ENCODE results near the gene RGS16.

Gene RGS16

DNA sequence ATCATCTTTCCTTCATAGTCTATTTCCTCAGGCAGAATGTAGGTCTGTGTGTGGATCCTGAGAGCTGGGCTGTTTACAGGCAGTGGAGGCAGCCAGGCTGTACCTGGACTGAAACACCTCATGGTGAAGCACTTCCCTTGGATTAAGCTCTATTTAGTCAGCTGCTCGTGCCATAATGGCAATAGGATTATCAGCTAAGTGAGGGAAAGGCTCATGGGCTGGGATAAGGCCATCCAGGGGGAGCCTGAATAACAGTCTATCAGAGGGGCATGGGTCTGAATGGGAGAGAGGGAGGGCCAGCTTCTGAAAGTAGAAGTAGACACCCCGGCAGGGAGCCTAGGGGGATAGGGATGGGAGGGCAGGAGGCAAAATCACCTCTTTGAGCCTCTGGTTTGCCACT is 23.5 kb downstream of the RGS16 start:
- no peak for DNase-seq (ENCODE audit: low spot score)

DNA sequence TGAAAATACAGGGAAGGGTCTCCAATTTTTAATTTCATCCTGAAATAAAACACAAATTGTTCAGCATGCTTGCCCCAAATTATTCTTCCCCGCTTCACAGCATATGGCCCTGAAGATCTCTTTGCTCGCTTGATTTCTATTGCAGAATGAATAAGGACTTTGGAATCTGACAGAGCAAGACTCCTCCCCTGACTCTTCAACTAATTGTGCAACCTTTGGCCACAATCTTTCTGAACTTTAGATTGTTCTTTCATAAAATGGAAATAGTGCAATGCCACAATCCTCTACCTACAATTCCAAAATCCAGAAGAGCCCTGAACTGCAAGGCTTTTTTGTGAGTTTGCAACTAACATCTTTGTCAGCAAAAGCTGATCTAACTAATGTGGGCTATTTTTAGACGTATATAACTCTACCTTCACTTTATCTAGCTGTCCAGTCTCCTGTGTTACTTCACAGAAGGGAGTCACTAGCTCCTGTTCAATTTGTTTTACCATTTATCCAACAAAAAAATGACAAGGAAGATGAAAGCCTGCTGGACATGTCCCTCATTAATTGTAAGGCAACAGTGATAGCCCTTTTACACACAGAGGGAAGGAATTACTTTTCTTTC is 28.5 kb downstream of the RGS16 start:
- DNase-seq (ENCODE audit: low spot score), result peak; percentile 68

DNA sequence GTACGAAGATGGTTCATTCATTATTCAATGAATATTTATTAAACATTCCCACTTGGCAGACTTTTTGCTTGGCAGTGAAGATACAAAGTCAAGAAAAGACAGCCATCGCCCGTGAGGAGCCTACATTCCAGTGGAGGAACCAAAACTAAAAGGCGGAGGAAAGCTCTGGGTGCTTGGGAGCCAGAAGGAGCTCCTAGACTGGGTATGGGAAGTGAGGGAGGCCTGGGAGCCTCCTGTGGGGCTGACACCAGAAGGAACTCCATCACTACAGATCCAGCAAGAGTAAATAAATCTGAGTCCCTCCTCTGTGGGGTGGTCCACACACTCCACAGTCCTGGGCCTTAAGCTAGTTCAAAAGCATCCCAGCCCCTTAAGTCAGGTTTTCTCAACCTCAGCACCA is 30.0 kb downstream of the RGS16 start:
- DNase-seq (ENCODE audit: low spot score), result no peak

DNA sequence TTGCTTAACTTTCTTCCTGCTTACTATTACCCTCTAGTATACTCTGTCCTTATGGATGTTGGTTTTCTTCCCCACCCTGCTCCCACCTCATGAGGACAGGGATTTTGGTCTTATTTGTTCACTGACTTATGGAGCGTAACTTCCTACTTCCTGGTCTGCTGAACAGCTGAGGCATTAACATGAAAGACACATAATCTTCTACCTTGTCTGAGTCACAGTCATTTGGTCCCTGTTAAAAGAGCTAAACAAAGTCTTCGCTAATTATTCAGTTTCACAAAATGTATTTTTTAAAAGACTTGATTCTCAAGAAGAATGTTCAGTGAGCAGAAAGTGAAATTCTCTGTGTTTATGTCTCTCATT is 33.6 kb downstream of the RGS16 start:
- no peak for DNase-seq (ENCODE audit: low spot score)

DNA sequence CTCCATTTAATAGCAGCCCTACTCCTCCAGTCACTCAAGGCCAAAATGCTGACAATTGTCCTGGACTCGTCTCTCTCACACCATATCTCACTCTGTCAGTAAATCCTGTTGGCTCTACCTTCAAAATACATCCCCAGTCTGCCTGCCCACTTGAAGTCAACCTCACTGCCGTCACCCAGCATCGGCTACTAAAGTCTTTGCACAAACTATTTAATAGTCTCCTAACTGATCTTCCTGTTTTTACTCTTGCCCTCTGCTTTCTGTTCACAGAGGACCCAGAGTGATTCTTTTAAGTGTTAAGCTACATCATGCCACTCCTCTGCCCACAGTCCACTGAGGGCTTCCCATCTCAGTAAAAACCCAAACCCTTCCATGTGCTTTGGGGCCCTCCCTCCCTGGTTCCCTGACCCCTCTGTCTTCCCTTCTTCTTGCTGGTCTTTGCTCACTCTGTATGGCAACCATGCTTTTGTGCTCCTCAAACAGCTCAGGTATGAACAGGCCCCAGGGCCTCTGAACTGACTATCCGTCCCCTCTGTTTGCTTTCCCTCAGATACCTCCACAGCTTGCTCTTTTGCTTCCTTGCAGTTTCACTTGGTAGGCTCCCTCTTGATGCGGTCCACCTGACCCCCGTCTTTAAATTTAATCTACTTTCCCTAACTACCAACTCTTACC is 34.1 kb downstream of the RGS16 start:
- no peak for DNase-seq (ENCODE audit: low spot score)

DNA sequence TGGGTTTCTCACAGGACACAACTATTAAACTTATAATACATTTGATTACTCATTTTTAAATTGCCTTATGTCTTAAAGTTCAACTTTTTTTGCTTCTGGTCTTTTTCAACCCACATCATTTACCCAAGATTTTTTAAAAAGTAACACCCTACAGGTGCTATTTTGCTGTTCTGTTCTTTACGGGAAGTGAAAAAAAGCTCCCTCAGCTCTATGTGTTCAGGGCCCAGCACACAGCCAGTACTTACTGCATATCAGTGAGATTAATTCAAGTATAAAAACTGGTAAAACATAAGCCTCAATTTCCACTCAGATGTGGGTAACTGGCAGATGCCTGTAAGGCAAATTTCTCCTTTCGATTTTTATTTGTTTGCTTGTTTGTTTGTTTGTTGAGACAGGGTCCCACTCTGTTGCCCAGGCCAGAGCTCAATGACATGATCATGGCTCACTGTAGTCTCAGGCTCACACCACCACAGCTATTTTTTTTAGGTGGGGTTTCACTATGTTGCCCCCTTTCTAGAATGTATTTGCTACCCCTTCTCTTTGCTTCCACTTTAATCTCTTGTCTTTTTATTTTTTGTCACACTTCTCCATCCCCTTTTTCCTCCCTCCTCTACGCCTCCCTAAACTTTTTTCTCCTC is 35.4 kb downstream of the RGS16 start:
- no peak for DNase-seq (ENCODE audit: low spot score)

DNA sequence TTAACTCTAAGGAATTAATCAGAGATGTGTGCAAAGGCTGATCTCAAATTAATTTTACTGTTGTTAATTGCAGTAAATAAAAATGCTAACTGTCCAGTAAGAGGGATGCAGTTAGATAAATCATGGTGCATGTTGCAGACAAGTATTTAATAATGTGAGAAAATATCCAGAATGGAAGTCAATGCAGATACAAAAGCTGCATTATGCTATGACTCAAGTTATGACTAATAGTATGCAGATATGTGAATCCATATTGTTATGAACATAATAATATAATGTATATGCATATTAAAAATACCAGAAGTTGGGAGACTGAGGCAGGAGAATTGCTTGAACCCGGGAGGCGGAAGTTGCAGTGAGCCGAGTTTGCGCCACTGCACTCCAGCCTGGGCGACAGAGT is 36.6 kb downstream of the RGS16 start:
- DNase-seq (ENCODE audit: low spot score), result no peak

DNA sequence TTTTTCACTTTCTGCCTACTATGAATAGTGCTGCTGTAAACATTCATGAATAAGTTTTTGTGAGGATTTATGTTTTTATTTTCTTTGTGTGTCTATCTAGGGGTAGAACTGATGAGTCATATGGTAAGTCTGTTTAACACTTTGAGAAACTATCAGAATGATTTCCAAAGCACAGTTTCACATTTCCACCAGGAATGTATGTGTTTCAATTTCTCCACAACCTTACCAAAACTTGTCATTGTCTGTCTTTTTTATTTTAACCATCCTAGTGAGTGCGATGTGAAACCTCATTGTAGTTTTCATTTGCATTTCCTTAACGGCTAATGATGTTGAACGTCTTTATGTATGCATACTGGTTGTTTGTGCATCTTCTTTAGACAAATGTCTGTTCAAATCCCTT is 38.7 kb downstream of the RGS16 start:
- no peak for DNase-seq (ENCODE audit: low spot score)

DNA sequence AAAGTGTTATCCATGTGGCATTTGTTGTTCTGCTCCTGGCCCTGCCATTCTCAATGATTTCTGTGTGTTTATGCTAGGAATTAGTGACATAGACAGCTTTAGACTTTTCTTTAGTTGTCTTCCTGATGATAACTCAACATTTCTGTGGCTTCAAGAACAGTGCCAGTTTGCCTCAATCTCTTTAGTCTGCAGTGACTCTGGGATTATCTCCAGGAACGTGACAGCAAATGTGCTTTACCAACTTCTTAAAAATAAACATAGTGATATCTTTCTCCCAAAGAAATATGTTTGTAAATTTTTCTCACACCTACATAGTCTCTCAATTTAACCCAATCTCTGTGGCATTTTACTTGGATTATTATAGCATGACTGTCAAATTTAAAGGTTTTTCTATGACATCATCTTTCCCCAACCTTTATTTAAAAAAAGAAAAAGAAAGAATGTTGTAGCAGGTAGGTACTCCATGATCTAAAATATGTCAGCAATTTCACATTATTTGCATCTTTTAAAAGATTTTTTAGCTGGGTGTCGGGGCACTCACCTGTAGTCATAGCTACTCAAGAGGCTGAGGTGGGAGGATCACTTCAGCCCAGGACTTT is 39.7 kb downstream of the RGS16 start:
- DNase-seq (ENCODE audit: low spot score), result no peak

DNA sequence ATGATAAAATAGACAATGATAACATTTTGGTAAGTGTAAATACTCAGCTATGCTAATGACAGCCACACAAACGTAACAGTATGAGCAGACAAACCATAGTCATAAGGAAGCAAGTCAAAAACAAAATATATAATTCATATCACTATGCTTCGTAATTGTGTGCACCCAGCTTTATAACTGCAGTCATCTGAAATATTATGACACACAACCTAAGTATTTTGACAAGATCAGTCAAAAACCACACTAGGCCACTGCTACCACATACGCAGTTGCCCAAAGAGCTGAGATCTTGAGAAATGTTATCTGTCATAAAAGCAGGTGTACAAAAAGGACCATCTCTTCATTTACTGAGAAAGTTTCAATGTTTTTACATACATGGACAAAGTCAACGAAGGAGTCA is 41.1 kb downstream of the RGS16 start:
- DNase-seq (ENCODE audit: low spot score), result no peak

DNA sequence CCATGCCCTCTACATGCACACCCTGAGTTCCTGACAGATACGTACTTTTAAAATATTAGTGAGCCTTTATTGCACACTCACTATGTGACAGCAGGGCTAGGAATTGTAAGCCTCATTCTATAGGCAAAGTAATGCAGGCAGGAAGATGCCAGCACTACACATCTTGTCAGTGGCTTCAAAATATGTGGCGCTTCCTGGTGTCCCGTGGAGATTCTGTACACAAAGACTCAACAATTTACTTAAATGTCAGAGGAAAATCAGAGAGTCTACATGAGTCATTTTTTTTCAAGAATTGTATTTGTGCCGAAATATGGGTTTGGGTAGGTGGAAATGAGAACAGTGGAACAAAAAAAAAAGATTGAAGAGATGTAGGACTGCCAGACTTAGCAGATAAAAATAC is 42.7 kb downstream of the RGS16 start:
- no peak for DNase-seq (ENCODE audit: low spot score)

DNA sequence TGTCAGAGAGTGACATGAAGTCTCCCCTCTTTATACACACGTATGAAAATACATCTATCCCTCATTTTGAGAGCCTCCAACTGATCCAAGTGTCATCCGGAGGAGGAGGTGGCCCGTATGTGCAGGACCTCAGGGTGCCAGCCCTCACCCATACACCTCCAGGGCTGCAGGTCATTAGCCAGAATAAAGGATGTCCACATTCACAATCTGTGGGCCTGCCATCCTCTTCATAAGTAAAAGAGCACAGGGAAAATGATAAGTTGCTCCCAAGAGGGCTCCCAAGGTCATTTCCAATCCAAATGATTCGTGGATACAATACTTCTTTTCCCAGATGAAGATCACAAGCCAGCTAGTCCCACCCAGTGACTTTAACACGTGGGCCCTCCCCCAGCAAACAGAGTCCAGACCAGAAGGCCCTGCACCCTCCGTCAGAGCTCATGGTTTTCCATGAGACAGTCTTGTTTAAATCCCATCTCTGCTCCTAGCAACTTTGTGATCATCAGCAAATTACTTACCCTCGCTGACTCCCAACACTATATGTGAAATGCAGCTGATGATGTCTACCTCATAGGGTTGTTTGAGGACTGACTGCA is 43.7 kb downstream of the RGS16 start:
- DNase-seq (ENCODE audit: low spot score), result no peak

DNA sequence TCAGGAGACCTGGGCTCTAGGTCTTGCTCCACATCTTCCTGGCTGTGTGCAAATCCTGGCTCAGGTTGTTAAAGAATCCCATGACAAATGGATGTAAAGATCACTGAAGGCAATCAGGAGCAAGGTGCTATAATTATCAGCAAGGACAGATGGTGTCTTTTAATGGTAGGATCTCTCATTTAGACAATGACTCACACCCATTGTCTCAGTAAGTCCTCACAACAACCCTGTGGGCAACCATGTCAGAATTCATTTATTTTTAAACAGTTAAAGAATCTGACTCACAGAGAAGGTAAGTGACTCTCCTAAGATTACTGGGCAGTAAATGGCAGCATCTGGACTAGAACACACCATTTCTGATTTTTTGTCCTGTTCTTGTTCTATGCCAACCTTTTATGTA is 47.9 kb downstream of the RGS16 start:
- no peak for DNase-seq (ENCODE audit: low spot score)

DNA sequence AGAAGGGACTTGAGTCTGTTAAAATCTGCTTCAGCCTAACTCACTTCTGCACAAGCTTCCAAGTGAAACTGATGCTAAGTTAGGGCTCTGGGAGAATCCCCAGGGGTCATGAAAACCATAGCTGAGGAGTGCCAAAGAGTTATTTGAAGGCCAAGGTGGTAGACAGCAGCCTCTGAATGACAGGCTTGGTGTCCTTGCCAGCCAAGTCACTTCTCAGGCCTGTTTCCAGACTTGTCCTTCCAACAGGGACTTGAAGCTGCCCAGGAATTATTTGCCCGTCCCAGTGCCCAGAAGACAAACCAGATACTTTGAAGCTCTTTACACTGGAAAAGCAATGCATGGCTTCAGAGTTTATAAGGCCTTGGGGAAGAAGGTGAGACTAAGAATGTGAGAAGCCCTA is 48.7 kb downstream of the RGS16 start:
- DNase-seq (ENCODE audit: low spot score), result no peak

DNA sequence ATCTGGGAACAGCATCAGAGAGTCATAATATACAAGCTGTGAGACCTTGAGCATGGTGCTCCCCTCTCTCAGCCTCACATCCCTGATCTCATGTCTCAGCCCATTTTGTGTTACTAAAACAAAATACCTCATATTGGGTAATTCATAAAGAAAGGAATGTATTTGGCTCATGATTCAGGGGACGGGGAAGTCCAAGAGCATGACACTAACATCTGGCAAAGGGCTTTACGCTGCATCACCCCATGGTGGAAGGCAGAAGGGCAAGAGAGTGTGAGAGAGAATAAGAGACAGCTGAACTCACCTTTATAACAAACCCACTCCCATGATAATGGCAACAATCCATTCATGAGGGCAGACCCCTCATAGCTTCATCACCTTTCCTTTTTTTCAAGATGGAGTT is 51.7 kb downstream of the RGS16 start:
- DNase-seq (ENCODE audit: low spot score), result no peak

DNA sequence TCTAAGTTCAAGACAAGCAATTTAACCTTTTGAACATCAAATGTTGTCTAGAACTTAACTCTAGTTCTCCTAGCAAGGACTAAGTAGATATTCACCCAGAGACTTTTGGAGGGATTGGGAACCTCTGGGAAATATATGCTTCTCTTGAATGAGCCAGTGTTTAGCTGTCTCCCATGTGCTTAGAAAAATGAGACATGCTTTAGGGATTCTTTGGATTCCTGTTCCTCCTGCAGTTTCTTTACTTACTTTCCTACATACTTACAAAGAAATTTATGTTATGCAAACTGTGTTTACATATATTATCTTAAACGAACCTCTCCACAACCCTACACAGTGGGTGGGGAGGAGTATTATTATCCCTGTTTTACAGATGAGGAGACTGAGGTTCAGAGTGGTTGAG is 54.4 kb downstream of the RGS16 start:
- DNase-seq (ENCODE audit: low spot score), result no peak

DNA sequence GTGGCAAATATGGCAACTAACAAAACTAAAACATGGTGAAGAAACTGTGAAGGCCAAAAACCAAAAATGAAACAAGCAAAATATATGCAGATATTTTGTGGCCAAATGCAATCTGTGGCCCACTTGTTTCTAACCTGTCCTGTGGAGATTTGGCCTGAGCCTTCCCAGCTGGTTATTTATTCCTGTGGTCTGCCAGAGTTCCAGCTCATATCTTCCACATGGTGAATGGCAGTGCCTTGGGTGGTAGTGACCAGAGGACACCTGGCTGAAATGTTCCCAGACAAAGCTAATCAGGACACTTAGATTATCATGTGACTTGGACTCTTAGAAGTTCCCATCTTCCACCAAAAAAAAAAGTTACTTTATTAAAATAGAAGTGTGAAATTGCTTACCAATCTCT is 54.8 kb downstream of the RGS16 start:
- DNase-seq (ENCODE audit: low spot score), result no peak

Data from LoVo (cell line).